Measurements from ENCODE around the gene B3GALT2. TPM values are rescaled to one million over a fixed set of nuclear protein-coding genes. Genes with fewer than 3 reads are reported as not detected.

B3GALT2 gene
- total and polyA plus RNA-seq, 4 donors = 11.6 to 42.8 (median 29.0) TPM

- peak overlapping the region; percentile 89 for H3K27ac ChIP-seq (ENCODE audit: low read depth, low read length)
Observed at GRCh38 chr1:193185211-193185610, 1.2 kb downstream of the B3GALT2 start.

DNA sequence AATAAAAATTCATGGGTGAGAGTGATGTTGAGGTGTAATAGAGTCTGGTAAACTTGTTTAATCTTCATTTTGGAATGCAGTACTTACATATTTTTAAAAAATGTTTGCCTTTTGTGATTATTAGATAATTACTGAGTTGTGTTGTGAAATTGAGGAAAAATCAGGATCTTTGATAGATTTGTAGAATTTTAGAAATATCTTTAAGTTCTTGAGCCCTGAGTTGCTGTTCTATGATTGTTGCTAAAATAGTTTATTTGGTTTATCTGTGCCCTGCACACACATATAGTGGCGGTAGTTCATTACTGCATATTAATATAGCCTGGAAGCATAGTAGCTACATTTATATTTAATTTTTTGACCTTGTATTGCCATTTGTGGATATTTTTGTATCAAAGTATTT, 1.6 kb downstream of the B3GALT2 start:
- WGBS (ENCODE audit: insufficient coverage) = no CpG with 5 or more reads among the region's 1 CpG
- Histone ChIP-seq H3K27me3 (ENCODE audit: control insufficient read depth, insufficient read depth, low read length) (no peaks in the 10 kb centered on the region), H3K36me3 (ENCODE audit: control insufficient read depth, insufficient read depth, low read length) (no peaks in the 10 kb centered on the region), H3K27ac (ENCODE audit: low read depth, low read length) (no peak overlapping the region), H3K9me3 (ENCODE audit: control insufficient read depth, insufficient read depth, low read length) (no peaks in the 10 kb centered on the region), H3K4me3 (ENCODE audit: low read depth, low read length) (peak overlapping the region; percentile 60), H3K4me1 (ENCODE audit: control insufficient read depth, insufficient read depth, low read length) (peaks cover 3% of the 10 kb centered on the region)
- peak in 2 of 6 donors; percentile 10 to 33 for DNase-seq (ENCODE audit: low read depth in 4 of 6, low spot score in 6 of 6)

More at GRCh38 chr1:193185211-193185610, 1.2 kb downstream of the B3GALT2 start:
- DNase-seq (ENCODE audit: low read depth in 4 of 6, low spot score in 6 of 6) = peak in 2 of 6 donors; percentile 21 to 55
- no peaks in the 10 kb centered on the region for H3K9me3 ChIP-seq (ENCODE audit: control insufficient read depth, insufficient read depth, low read length)
- H3K27me3 ChIP-seq (ENCODE audit: control insufficient read depth, insufficient read depth, low read length) = no peaks in the 10 kb centered on the region
- peak overlapping the region; percentile 60 for H3K4me3 ChIP-seq (ENCODE audit: low read depth, low read length)
- H3K4me1 ChIP-seq (ENCODE audit: control insufficient read depth, insufficient read depth, low read length) = peaks cover 3% of the 10 kb centered on the region
- no peaks in the 10 kb centered on the region for H3K36me3 ChIP-seq (ENCODE audit: control insufficient read depth, insufficient read depth, low read length)
- WGBS (ENCODE audit: insufficient coverage) = no CpG with 5 or more reads among the region's 2 CpGs

GRCh38 chr1:193183019-193183627, 3.3 kb downstream of the B3GALT2 start:
- no CpG with 5 or more reads among the region's 2 CpGs for WGBS (ENCODE audit: insufficient coverage)
- no peaks in the 10 kb centered on the region for H3K9me3 ChIP-seq (ENCODE audit: control insufficient read depth, insufficient read depth, low read length)
- DNase-seq (ENCODE audit: low read depth in 4 of 6, low spot score in 6 of 6) = peak in 4 of 6 donors; percentile 60 to 94 (median 75)
- no peaks in the 10 kb centered on the region for H3K27me3 ChIP-seq (ENCODE audit: control insufficient read depth, insufficient read depth, low read length)
- H3K36me3 ChIP-seq (ENCODE audit: control insufficient read depth, insufficient read depth, low read length) = no peaks in the 10 kb centered on the region
- H3K27ac ChIP-seq (ENCODE audit: low read depth, low read length) = peak overlapping the region; percentile 10
- H3K4me1 ChIP-seq (ENCODE audit: control insufficient read depth, insufficient read depth, low read length) = no peaks in the 10 kb centered on the region
- H3K4me3 ChIP-seq (ENCODE audit: low read depth, low read length) = peak overlapping the region; percentile 60

DNA sequence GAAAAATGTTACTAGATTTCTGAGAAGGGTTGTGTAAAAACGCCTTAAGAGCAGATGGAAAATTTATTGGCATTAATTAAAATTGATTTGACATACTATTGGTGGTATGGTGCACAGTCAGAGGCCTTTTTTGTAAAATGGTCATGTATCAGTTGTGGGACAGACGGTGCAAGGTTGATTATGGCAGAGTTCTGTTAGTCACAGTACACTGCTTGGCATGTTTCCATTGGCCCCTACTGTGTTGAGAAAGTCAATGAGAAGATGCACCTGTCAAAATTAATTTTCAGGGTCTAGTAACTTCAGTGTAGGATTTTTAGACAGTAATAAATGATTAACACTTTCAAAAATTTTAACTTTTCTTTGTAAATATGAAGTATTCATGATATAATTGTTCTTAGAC, 4.4 kb downstream of the B3GALT2 start:
- H3K9me3 ChIP-seq (ENCODE audit: control insufficient read depth, insufficient read depth, low read length) = no peaks in the 10 kb centered on the region
- peak overlapping the region; percentile 60 for H3K4me3 ChIP-seq (ENCODE audit: low read depth, low read length)
- no peaks in the 10 kb centered on the region for H3K4me1 ChIP-seq (ENCODE audit: control insufficient read depth, insufficient read depth, low read length)
- no peaks in the 10 kb centered on the region for H3K36me3 ChIP-seq (ENCODE audit: control insufficient read depth, insufficient read depth, low read length)
- H3K27me3 ChIP-seq (ENCODE audit: control insufficient read depth, insufficient read depth, low read length) = no peaks in the 10 kb centered on the region
- DNase-seq (ENCODE audit: low read depth in 4 of 6, low spot score in 6 of 6) = peak in 2 of 6 donors; percentile 46 to 62
- no peak overlapping the region for H3K27ac ChIP-seq (ENCODE audit: low read depth, low read length)
- 19% methylated on average over 2 of the region's 2 CpGs for WGBS (ENCODE audit: insufficient coverage)

DNA sequence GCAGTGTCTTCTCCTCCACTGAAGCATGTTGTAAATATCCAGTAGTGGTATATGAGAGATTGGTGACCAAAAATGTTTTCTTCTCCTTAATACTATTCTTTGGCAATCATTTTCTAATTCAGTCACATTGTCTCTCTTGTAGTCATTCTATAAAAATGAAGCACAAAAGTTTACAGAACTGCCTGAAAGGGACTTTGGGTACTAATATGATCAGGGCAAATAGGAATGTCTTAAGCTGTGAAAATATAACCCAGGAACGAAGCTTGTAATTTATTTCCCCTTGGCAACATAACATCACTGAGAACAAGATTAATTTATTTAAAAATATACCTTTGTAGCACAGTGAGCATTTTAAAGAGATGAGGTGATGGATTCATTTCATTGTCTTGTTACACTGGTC, 4.9 kb downstream of the B3GALT2 start:
- DNase-seq (ENCODE audit: low read depth in 4 of 6, low spot score in 6 of 6) = no peak
- H3K4me3 ChIP-seq (ENCODE audit: low read depth, low read length) = no peak overlapping the region
- no peaks in the 10 kb centered on the region for H3K36me3 ChIP-seq (ENCODE audit: control insufficient read depth, insufficient read depth, low read length)
- no peaks in the 10 kb centered on the region for H3K27me3 ChIP-seq (ENCODE audit: control insufficient read depth, insufficient read depth, low read length)
- no peaks in the 10 kb centered on the region for H3K4me1 ChIP-seq (ENCODE audit: control insufficient read depth, insufficient read depth, low read length)
- no peaks in the 10 kb centered on the region for H3K9me3 ChIP-seq (ENCODE audit: control insufficient read depth, insufficient read depth, low read length)
- no CpG with 5 or more reads among the region's 1 CpG for WGBS (ENCODE audit: insufficient coverage)
- H3K27ac ChIP-seq (ENCODE audit: low read depth, low read length) = no peak overlapping the region

GRCh38 chr1:193179094-193179493, 7.3 kb downstream of the B3GALT2 start:
- H3K27me3 ChIP-seq (ENCODE audit: control insufficient read depth, insufficient read depth, low read length) = no peaks in the 10 kb centered on the region
- H3K9me3 ChIP-seq (ENCODE audit: control insufficient read depth, insufficient read depth, low read length) = no peaks in the 10 kb centered on the region
- H3K27ac ChIP-seq (ENCODE audit: low read depth, low read length) = no peak overlapping the region
- peak in 1 of 6 donors; percentile 36 for DNase-seq (ENCODE audit: low read depth in 4 of 6, low spot score in 6 of 6)
- no peaks in the 10 kb centered on the region for H3K4me1 ChIP-seq (ENCODE audit: control insufficient read depth, insufficient read depth, low read length)
- H3K4me3 ChIP-seq (ENCODE audit: low read depth, low read length) = no peak overlapping the region
- H3K36me3 ChIP-seq (ENCODE audit: control insufficient read depth, insufficient read depth, low read length) = no peaks in the 10 kb centered on the region
- WGBS (ENCODE audit: insufficient coverage) = no CpG with 5 or more reads among the region's 4 CpGs

DNA sequence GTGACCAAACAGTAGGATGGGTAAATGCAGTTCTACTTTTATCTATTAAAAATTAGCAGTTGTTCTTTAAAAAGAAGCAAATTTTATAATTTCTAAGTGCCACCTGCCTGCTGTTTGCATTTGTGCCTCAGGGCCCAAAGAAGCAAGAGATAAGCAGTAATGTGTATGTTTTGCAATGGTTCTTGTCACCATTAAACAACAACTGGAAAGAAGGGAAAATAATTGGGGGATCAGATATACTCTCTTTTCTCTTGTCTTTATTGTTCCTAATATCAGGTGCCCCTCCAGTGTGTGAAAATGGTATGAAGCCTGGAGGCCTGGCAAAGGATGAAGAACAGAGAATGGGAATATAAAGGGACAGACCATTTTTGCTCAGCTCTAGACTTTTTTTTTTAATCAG, 9.6 kb downstream of the B3GALT2 start:
- Histone ChIP-seq H3K4me1 (ENCODE audit: control insufficient read depth, insufficient read depth, low read length) (no peaks in the 10 kb centered on the region), H3K9me3 (ENCODE audit: control insufficient read depth, insufficient read depth, low read length) (no peaks in the 10 kb centered on the region), H3K36me3 (ENCODE audit: control insufficient read depth, insufficient read depth, low read length) (no peaks in the 10 kb centered on the region), H3K27me3 (ENCODE audit: control insufficient read depth, insufficient read depth, low read length) (no peaks in the 10 kb centered on the region), H3K27ac (ENCODE audit: low read depth, low read length) (no peak overlapping the region), H3K4me3 (ENCODE audit: low read depth, low read length) (no peak overlapping the region)
- DNase-seq (ENCODE audit: low read depth in 4 of 6, low spot score in 6 of 6) = no peak

DNA sequence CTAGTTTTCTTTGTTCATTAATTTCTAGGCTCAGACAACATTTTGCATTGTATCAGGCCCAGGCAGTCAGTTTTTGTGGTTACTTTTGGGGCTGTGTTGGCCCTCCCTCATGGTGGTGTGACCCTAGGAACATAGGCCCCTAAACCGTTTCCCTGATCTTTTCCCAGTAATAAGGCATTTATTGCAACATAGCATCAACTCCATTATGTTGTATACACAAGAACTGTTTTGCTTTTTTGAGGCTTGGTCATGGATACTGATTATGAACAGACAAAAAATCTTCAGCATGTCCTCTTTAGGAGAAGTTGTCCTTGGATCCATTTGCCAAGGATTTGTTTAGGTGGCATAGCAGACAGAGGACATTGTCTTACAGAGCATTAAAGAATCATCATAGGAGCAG, 10.3 kb downstream of the B3GALT2 start:
- Histone ChIP-seq H3K27ac (ENCODE audit: low read depth, low read length) (no peak overlapping the region), H3K27me3 (ENCODE audit: control insufficient read depth, insufficient read depth, low read length) (no peaks in the 10 kb centered on the region), H3K36me3 (ENCODE audit: control insufficient read depth, insufficient read depth, low read length) (no peaks in the 10 kb centered on the region), H3K9me3 (ENCODE audit: control insufficient read depth, insufficient read depth, low read length) (no peaks in the 10 kb centered on the region), H3K4me1 (ENCODE audit: control insufficient read depth, insufficient read depth, low read length) (no peaks in the 10 kb centered on the region), H3K4me3 (ENCODE audit: low read depth, low read length) (no peak overlapping the region)
- DNase-seq (ENCODE audit: low read depth in 4 of 6, low spot score in 6 of 6) = no peak
- WGBS (ENCODE audit: insufficient coverage) = no CpG with 5 or more reads among the region's 1 CpG

DNA sequence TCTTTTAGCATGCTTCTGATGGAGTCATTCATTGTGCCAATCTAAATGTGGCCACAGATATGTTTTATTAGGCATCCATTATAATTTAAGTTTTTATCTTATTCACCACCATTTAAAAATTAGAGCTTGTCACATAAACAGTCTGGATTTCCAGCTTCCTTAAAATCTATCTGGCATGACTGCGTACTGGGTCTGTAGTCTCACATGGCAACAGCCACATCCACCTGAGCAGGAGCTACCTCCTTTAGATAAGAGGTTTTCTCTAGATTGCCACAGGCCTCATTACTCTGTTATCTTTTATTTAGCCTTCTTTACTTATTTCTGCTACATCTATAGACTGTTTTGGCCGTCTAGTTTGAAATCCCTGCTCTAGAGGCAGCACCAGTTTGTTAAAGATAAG, 29.1 kb downstream of the B3GALT2 start:
- Histone ChIP-seq H3K4me1 (ENCODE audit: control insufficient read depth, insufficient read depth, low read length) (no peaks in the 10 kb centered on the region), H3K27me3 (ENCODE audit: control insufficient read depth, insufficient read depth, low read length) (no peaks in the 10 kb centered on the region), H3K36me3 (ENCODE audit: control insufficient read depth, insufficient read depth, low read length) (peaks cover 2% of the 10 kb centered on the region), H3K4me3 (ENCODE audit: low read depth, low read length) (no peak overlapping the region), H3K27ac (ENCODE audit: low read depth, low read length) (no peak overlapping the region), H3K9me3 (ENCODE audit: control insufficient read depth, insufficient read depth, low read length) (peaks cover 3% of the 10 kb centered on the region)
- WGBS (ENCODE audit: insufficient coverage) = no CpG with 5 or more reads among the region's 2 CpGs
- DNase-seq (ENCODE audit: low read depth in 4 of 6, low spot score in 6 of 6) = no peak

DNA sequence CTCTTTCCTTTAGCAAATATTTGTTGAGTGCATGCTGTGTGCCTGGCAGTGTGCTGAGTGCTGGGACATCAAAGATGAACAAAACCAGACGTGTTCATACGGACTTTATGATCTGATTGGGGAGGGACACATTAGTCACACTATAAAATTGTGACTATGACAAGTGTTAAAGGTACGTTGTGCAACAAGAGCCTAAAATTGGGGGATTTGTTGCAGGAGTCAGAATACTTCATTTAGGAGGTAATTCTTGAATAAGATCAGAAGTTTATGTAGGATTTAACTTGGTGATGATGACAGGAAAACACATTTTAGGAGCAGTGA, 29.6 kb downstream of the B3GALT2 start:
- H3K4me1 ChIP-seq (ENCODE audit: control insufficient read depth, insufficient read depth, low read length) = no peaks in the 10 kb centered on the region
- peaks cover 2% of the 10 kb centered on the region for H3K36me3 ChIP-seq (ENCODE audit: control insufficient read depth, insufficient read depth, low read length)
- WGBS (ENCODE audit: insufficient coverage) = 83% methylated on average over 1 of the region's 3 CpGs
- no peak overlapping the region for H3K27ac ChIP-seq (ENCODE audit: low read depth, low read length)
- DNase-seq (ENCODE audit: low read depth in 4 of 6, low spot score in 6 of 6) = no peak
- no peaks in the 10 kb centered on the region for H3K27me3 ChIP-seq (ENCODE audit: control insufficient read depth, insufficient read depth, low read length)
- no peak overlapping the region for H3K4me3 ChIP-seq (ENCODE audit: low read depth, low read length)
- peaks cover 3% of the 10 kb centered on the region for H3K9me3 ChIP-seq (ENCODE audit: control insufficient read depth, insufficient read depth, low read length)
